NCI-H526 (cell line): ENCODE data around the gene NR5A1.

ENCODE experiments used
- DNase-seq, 2 experiments: peaks; one replicate each; lab custom pipeline; 2025; lab: John Stamatoyannopoulos, UW

NR5A1 gene

GRCh38 chr9:124440786-124441185, 66.4 kb downstream of the NR5A1 start:
- DNase-seq: no peak

- no peak for DNase-seq
These were observed 67.4 kb downstream of the NR5A1 start for GRCh38 chr9:124439686-124440243.

GRCh38 chr9:124439086-124439485, 68.1 kb downstream of the NR5A1 start:
- no peak for DNase-seq

DNA sequence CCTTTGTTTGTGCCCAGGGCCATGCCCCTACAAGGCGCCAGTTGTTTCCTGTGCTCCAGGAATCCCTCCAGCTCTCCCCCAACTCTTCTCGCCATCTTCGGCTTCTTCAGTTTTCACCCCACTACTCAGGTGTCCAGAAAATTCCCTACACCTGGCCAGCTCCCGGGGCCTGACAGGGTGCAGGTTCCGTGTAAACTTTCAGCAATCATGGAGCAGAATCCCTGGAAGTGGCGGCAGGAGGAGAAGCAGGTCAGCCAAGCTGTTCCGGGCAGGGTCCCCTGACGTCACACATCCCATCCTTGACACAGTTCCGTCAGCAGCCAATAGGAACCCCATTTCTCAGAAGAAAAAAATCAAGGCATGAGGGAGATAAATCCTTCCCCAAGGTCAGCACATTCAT, 69.1 kb downstream of the NR5A1 start:
- DNase-seq: no peak

DNA sequence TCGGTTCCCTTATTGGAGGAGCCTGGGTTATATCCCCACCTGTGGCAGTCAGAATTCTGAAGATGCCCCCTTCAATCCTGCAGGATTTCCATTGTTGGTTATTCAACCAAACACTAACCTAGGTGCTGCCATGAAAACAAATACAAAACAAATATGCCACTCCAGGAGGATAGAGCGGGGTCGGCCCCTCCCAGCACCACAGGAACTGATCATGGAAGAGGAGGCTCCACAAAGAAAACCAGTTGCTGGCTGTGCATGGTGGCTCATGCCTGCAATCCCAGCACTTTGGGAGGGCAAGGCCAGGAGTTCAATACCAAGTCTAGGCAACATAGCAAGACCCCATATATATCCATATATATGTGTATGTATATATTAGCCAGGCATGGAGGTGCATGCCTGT, 70.1 kb downstream of the NR5A1 start:
- no peak for DNase-seq

- no peak for DNase-seq
These were observed 70.9 kb downstream of the NR5A1 start for GRCh38 chr9:124436320-124436719.
